ENCODE measurements around the gene LOXL3.
A peak's percentile ranks its signal among the peaks of the same experiment; 100 is the strongest.

LOXL3 gene

GRCh38 chr2:74548900-74549826 lies 4.6 kb downstream of the LOXL3 start:
- no peak for DNase-seq

GRCh38 chr2:74548285-74548899 lies 5.3 kb downstream of the LOXL3 start:
- DNase-seq = no peak

GRCh38 chr2:74546004-74546403 lies 7.7 kb downstream of the LOXL3 start:
- DNase-seq = no peak

- DNase-seq = no peak
Measured at GRCh38 chr2:74544634-74545033, 9.1 kb downstream of the LOXL3 start.

GRCh38 chr2:74542978-74543377 lies 10.8 kb downstream of the LOXL3 start:
- DNase-seq = no peak

DNA sequence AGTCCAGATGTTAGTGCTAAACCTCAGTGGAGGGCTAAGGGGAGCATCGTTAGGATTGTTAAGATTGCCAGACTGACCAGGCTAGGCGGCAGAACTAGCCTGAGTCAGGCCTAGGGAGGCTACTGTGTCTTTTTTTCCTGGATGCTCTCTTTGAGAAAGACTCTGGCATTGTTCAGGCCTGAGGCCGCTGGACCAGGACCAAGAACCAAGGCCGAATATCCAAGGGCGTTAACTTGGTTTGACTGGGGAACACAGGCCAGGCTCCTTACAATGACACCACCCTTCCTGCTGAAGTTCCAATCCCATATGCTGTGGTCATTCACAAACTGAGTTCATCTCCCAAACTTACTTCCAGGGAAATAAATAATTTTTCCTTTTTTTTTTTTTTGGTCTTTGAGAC lies 13.5 kb downstream of the LOXL3 start:
- DNase-seq = no peak

DNA sequence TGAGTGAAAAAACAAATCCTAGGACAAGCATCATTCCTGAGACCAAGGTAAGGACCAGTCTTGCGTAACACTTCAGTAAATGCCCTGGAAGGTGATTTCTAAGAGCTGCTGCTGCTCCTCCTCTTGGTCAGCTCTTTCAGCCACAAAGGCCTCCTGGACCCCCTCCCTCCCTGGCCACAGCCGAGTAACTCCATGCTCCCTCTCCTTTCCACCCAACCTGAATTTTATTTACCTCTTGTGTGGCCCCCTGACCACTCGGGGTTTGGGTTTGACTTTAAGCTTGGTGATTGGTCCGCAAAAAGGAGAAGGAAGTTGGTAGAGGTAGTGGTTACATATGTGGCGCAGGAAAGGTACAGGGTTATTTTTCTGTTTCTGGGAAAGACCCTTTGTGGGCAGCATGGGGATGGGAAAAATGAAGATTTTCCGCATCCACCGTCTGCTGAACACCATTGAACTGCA lies 14.8 kb downstream of the LOXL3 start:
- DNase-seq = no peak

- DNase-seq = no peak
Measured at GRCh38 chr2:74537140-74537539, 16.6 kb downstream of the LOXL3 start.

DNA sequence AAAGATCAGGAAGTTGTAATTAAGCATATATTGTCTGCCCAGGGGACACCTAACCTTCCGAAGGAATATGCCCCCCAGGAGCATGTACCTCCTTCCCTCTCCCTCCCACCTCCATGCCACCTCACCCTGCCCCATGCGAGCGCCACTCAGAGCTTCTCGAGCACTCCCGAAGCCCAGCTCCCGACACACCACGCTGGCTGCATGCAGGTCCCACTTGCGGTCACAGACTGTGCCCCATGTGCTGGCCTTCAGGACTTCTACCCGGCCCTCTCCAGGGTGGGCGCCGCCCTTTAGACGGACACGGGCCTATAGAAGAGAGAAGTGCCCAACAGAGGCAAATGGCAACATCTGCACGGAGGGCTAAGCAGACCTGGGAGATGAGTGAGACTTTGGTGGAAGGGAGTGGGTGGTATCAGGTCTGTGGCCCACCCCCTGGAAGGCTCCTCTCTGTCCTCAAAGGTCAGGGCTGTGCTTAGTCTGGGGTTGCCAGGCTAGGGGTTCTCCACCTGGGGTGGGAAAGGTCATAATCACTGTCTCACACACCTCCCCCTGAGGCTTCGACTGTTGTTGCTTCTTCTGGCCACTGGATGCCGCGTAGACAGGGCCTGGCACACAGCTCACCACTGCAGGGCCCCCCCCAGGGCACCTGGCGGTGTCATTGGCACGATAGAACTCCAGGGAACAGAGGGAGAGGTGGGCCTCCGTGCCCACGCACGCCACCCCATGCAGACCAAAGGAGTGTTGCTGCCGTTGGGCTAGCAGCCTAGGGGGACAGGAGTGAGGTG lies 17.4 kb downstream of the LOXL3 start:
- no peak for DNase-seq

- no peak for DNase-seq
Measured at GRCh38 chr2:74535440-74535965, 18.2 kb downstream of the LOXL3 start.

GRCh38 chr2:74534411-74534810 lies 19.3 kb downstream of the LOXL3 start:
- no peak for DNase-seq

GRCh38 chr2:74533464-74533863 lies 20.3 kb downstream of the LOXL3 start:
- no peak for DNase-seq

DNA sequence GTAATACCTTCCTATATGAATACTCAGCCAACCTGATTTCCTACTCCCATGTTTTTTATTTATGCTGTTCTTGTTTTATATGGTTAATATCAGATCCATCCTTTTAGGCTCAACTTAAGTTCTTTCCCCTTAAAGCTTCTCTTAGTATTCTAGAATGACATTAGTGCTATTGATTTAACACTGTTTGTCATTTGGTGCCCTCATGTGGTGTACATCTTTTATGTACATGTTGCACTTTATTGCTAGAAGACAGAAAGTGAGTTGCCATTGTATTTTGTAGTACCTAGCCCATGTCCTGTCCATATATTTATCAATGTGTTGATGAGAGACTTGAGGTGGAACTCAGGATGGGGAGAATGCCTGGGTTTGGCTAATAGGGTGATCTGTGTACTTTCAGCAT lies 21.5 kb downstream of the LOXL3 start:
- no peak for DNase-seq

- DNase-seq = no peak
Measured at GRCh38 chr2:74531666-74532065, 22.1 kb downstream of the LOXL3 start.

GRCh38 chr2:74530239-74531187 lies 23.2 kb downstream of the LOXL3 start:
- DNase-seq = peak; percentile 55

DNA sequence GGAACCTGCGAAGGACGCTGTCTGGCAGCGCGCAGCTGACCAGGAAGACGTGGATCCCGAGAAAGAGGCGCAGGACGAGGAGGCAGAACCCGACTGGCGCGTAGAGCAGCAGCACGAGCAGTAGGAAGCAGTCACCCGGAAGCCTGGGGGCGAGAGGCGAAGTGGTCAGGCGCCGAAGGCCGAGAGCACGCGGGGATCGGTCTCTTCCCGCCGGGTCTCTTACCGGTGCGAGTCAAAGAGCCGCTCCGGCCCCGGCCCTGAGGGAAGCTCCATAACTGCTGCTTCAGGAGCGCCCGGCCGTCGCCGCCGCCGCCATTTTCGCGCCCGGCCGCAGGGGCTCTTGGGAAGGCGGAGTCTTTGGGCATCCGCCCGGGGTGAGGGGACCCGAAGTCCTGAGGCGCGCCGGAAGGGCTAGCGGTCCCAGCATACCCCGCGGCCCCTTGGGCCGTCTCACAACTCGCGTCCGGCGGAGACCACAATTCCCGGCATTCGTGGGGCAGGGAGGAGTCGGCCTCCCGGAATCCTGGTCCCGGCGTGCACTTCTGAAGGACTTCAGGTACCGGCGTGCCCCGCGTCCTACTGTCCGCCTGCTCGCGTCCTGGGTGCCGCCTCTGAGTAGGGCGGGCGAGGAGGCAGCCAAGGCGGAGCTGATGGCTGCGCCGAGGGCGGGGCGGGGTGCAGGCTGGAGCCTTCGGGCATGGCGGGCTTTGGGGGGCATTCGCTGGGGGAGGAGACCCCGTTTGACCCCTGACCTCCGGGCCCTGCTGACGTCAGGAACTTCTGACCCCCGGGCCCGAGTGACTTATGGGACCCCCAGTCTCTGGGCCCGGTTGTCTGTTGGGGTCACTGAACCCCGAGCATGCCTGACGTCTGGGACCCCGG lies 24.1 kb downstream of the LOXL3 start, which contains the start of the genes AUP1 and HTRA2:
TSS of gene AUP1 (minus strand) at position 350 of the 882 bp plus-strand sequence. CDS start at position 273, 77 bp downstream.
TSS of gene HTRA2 (plus strand) at position 577 of the 882 bp plus-strand sequence. CDS start at position 651, 74 bp downstream.
- DNase-seq = peak; percentile 96

- no peak for DNase-seq
Measured at GRCh38 chr2:74528600-74529356, 25.0 kb downstream of the LOXL3 start.

DNA sequence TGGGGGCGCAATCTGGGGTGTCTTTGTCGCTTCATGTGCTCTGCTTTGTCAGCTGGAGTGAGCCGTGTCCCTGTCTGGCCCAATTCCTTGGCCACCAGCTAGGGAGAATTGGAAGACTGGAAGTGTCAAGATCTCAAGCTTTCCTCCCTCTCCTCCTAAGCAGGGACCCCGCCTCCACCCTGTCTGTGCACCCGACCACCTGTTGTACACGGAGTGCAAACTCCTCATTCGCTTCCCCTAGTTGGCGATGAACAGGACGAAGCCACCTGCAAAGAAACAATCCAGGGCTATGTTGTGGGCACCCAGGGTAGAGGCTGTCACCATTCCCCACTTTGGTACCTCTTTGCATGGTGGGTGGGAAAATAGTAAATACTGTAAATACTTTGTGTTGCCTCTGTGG lies 26.0 kb downstream of the LOXL3 start:
- DNase-seq = no peak

GRCh38 chr2:74526649-74527230 lies 27.0 kb downstream of the LOXL3 start:
- no peak for DNase-seq
